ENCODE measurements around the gene SIGLEC12.
"Not testable (repeated sequence)": the region's sequence is repeated elsewhere in the genome, so short reads cannot be mapped to it uniquely, and the experiment has no call there.

SIGLEC12 gene

GRCh38 chr19:51458051-51458645 lies 43.5 kb downstream of the SIGLEC12 start, which contains the start of gene SIGLEC8:
Gene SIGLEC8 (minus strand): TSS chr19:51458454. CDS start chr19:51458387, 67 bp downstream.
- no peak for DNase-seq (ENCODE audit: low read depth)

- DNase-seq (ENCODE audit: low read depth) = no peak
Observed at GRCh38 chr19:51457351-51458013, 44.1 kb downstream of the SIGLEC12 start.

- DNase-seq (ENCODE audit: low read depth) = no peak
Observed at GRCh38 chr19:51456541-51457290, 44.9 kb downstream of the SIGLEC12 start.

DNA sequence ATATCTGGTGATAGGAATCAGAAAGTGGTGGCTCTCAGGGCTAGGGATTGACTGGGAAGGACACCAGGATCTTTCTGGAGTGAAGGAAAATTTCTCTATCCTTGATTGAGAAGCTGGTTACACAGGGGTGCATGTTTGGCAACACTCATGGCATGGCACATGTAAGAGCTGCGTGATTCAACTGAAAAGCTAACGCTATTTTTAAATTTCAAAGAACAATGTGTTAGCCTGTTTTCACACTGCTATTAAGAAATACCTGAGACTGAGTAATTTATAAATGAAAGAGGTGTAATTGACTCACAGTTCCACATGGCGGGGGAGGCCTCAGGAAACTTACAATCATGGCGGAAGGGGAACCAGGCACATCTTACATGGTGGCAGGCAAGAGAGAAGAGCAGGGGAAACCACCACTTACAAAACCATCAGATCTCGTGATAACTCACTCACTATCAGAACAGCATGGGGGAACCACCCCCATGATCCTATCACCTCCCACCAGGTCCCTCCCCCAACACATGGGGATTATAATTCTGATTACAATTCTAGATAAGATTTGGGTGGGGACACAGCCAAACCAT lies 50.8 kb downstream of the SIGLEC12 start:
- DNase-seq (ENCODE audit: low read depth) = no peak

GRCh38 chr19:51448411-51449016 lies 53.1 kb downstream of the SIGLEC12 start:
- no peak for DNase-seq (ENCODE audit: low read depth)

DNA sequence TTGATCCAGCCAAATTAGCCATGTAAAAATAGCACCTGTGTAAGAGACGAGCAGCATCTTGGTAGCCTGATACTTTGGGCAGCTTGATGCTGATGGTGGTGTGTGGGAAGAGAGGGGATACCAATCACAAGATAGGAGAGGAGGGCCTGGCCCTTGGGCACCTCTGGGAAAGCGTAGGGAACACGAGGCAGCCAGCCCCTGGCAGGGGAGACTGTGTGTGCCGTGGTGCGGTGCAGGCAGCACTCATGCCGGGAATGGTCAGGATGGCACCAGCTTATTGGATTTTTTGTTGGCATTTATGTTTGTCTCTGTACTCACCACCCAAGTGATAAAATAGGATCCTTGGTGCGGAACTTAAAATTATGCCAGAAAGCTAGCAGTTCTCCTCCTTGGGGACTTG lies 53.6 kb downstream of the SIGLEC12 start:
- DNase-seq (ENCODE audit: low read depth) = no peak

DNA sequence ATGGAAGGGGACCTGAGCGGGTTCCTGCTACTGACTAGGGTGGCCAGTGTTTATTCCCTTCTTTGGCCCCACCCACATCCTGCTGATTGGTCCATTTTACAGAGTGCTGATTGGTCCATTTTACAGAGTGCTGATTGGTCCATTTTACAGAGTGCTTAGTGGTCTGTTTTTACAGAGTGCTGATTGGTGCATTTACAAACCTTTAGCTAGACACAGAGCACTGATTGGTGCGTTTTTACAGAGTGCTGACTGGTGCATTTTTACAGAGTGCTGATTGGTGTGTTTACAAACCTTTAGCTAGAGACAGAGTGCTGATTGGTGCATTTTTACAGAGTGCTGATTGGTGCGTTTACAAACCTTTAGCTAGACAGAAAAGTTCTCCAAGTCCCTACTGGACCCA lies 54.1 kb downstream of the SIGLEC12 start:
- DNase-seq (ENCODE audit: low read depth) = not testable (repeated sequence)

DNA sequence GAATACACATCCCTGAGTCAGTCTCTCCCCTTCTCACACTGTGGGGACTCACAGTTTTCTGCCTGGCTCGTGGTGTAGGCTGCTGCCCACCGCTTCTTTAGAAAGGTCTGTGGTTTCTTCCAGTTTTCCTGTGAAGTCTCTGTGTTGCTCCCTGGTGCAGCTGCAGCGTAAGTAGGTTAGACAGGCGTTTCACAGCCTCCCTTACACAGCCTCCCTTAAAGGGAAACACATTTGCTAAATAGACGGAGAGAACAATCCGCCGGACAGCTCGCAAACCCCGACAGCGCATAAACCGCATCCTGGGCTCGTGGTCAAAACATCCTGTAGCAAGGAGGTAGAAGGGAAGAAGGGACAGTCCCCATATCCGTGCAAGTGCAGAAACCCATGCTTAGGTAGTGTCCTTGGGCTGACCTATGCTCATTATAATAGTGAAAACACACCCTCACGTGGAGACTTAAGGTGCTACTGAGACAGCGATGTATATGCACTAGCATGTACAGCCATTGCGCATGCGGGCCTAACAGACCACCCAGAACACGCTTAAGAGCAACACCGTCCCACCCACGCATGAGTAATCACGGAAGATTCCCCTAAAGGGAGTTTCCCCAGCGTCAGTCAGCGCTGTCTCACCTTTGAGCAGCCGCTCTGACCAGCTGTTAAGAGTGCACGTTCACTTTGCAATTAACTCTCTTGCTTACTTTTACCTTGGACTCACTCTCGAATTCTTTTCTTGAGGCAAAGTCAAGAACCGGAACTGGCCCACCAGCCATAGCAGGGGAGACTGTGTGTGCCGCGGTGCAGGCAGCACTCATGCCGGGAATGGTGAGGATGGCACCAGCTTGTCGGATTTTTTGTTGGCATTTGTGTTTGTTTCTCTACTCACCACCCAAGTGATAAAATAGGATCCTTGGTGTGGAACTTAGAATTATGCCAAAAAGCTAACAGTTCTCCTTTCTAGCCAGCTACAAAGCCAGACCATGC lies 59.9 kb downstream of the SIGLEC12 start:
- peak; percentile 55 for DNase-seq (ENCODE audit: low read depth)

Data from stimulated activated CD8-positive, alpha-beta memory T cell treated with anti-CD3 and anti-CD28 coated beads, Interleukin-15, amount 100 ng/mL, for 24 hours (primary cell).